WTC11 (cell line): Measurements from ENCODE around the gene L1CAM. TPM values are rescaled to one million over a fixed set of nuclear protein-coding genes. Genes with fewer than 3 reads are reported as not detected.

Experiments
- ATAC-seq: fragments of 200-7000 bp; cut with Tn5 transposase; 2 replicates; pipeline ENCODE4 v1.10.0; 2021; ENCODE audit warnings: mild to moderate bottlenecking, moderate library complexity
- CTCF ChIA-PET: fragments of 300-600 bp; sonication (Branson Sonifier 250); formaldehyde crosslinking; loops from one replicate; lab custom pipeline; 2021; ENCODE audit warnings: antibody characterized with exemption; lab: Charles Lee
- POLR2A ChIA-PET: fragments of 350-600 bp; sonication (Branson Sonifier 250); formaldehyde crosslinking; loops from one replicate; lab custom pipeline; 2021; ENCODE audit warnings: antibody characterized with exemption; lab: Charles Lee
- DNase-seq: peaks from one replicate; pipeline ENCODE4 v3.0.0; 2021; ENCODE audit warnings: low spot score
- H3K27ac Mint-ChIP-seq: 2 replicates; pipeline ENCODE4 v1.8.0; 2021; ENCODE audit warnings: mixed read lengths
- H3K27me3 Mint-ChIP-seq: 2 replicates; pipeline ENCODE4 v1.8.0; 2021; ENCODE audit warnings: low read depth, mild to moderate bottlenecking, moderate library complexity, mixed read lengths
- H3K36me3 Mint-ChIP-seq: 2 replicates; pipeline ENCODE4 v1.8.0; 2021; ENCODE audit warnings: mixed read lengths
- H3K4me1 Mint-ChIP-seq: 2 replicates; pipeline ENCODE4 v1.8.0; 2022; ENCODE audit warnings: mixed read lengths
- H3K4me3 Mint-ChIP-seq: 2 replicates; pipeline ENCODE4 v1.8.0; 2021; ENCODE audit warnings: mild to moderate bottlenecking, moderate library complexity, mixed read lengths
- H3K9me3 Mint-ChIP-seq: 2 replicates; pipeline ENCODE4 v1.8.0; 2021; ENCODE audit warnings: mixed read lengths
- ARID4B ChIP-seq: sonication (generic); formaldehyde crosslinking; IDR thresholded peaks from 2 replicates; pipeline ENCODE4 v1.8.0; 2023; ENCODE audit warnings: missing genetic modification reagents, mild to moderate bottlenecking, borderline replicate concordance
- CBFB ChIP-seq: sonication (generic); formaldehyde crosslinking; IDR thresholded peaks from 2 replicates; pipeline ENCODE4 v1.8.1; 2022; ENCODE audit warnings: mild to moderate bottlenecking, low read depth, missing genetic modification reagents
- FOXK1 ChIP-seq: sonication (generic); formaldehyde crosslinking; IDR thresholded peaks from 2 replicates; pipeline ENCODE4 v1.8.0; 2022; ENCODE audit warnings: mild to moderate bottlenecking, moderate library complexity, missing genetic modification reagents
- IRF1 ChIP-seq: sonication (generic); formaldehyde crosslinking; IDR thresholded peaks from 2 replicates; pipeline ENCODE4 v1.8.0; 2023; ENCODE audit warnings: missing genetic modification reagents
- KAT7 ChIP-seq: sonication (generic); formaldehyde crosslinking; IDR thresholded peaks from 2 replicates; pipeline ENCODE4 v1.8.1; 2023; ENCODE audit warnings: missing genetic modification reagents, mild to moderate bottlenecking, borderline replicate concordance
- SMAD4 ChIP-seq: sonication (generic); formaldehyde crosslinking; IDR thresholded peaks from 2 replicates; pipeline ENCODE4 v1.8.0; 2022; ENCODE audit warnings: mild to moderate bottlenecking, missing genetic modification reagents
- STAT6 ChIP-seq: sonication (generic); formaldehyde crosslinking; conservative IDR thresholded peaks from 2 replicates; pipeline ENCODE4 v1.8.1; 2023; ENCODE audit warnings: mild to moderate bottlenecking, low read depth, missing genetic modification reagents, moderate library complexity
- ZBTB21 ChIP-seq: sonication (generic); formaldehyde crosslinking; IDR thresholded peaks from 2 replicates; pipeline ENCODE4 v1.8.1; 2023; ENCODE audit warnings: mild to moderate bottlenecking, missing genetic modification reagents, borderline replicate concordance
- ZNF219 ChIP-seq: sonication (generic); formaldehyde crosslinking; IDR thresholded peaks from 2 replicates; pipeline ENCODE4 v1.8.0; 2023; ENCODE audit warnings: missing genetic modification reagents, mild to moderate bottlenecking, borderline replicate concordance
- ZNF317 ChIP-seq: sonication (generic); formaldehyde crosslinking; IDR thresholded peaks from 2 replicates; pipeline ENCODE4 v1.8.1; 2023; ENCODE audit warnings: low read depth, mild to moderate bottlenecking, moderate library complexity, missing genetic modification reagents, borderline replicate concordance
- total RNA-seq: library from RNA; stranded (reverse); gene quantifications from 3 replicates; pipeline ENCODE4 v1.2.3, GENCODE V29; 2021
- TF ChIP-seq, protein P1 (sequence below): sonication (generic); formaldehyde crosslinking; IDR thresholded peaks from 2 replicates; pipeline ENCODE4 v1.8.0; 2022; ENCODE audit warnings: mild to moderate bottlenecking, missing genetic modification reagents
- TF ChIP-seq, protein P2 (sequence below): sonication (generic); formaldehyde crosslinking; IDR thresholded peaks from 2 replicates; pipeline ENCODE4 v1.8.0; 2022; ENCODE audit warnings: mild to moderate bottlenecking, missing genetic modification reagents
- TF ChIP-seq, protein P3 (sequence below): sonication (generic); formaldehyde crosslinking; IDR thresholded peaks from 2 replicates; pipeline ENCODE4 v1.8.0; 2022; ENCODE audit warnings: mild to moderate bottlenecking, missing genetic modification reagents
- TF ChIP-seq, protein P4 (sequence below): fragments of 250-450 bp; sonication (Bioruptor Pico); IDR thresholded peaks from 2 replicates; pipeline ENCODE4 v1.9.0; 2021; ENCODE audit warnings: mild to moderate bottlenecking, borderline replicate concordance

L1CAM gene
- total RNA-seq, 1 experiment from 2014 or later = 40.2 TPM

- TF ChIP-seq, protein P1, sequence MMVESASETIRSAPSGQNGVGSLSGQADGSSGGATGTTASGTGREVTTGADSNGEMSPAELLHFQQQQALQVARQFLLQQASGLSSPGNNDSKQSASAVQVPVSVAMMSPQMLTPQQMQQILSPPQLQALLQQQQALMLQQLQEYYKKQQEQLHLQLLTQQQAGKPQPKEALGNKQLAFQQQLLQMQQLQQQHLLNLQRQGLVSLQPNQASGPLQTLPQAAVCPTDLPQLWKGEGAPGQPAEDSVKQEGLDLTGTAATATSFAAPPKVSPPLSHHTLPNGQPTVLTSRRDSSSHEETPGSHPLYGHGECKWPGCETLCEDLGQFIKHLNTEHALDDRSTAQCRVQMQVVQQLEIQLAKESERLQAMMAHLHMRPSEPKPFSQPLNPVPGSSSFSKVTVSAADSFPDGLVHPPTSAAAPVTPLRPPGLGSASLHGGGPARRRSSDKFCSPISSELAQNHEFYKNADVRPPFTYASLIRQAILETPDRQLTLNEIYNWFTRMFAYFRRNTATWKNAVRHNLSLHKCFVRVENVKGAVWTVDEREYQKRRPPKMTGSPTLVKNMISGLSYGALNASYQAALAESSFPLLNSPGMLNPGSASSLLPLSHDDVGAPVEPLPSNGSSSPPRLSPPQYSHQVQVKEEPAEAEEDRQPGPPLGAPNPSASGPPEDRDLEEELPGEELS (CRISPR knock-in tag) = no peak
- TF ChIP-seq, protein P2, sequence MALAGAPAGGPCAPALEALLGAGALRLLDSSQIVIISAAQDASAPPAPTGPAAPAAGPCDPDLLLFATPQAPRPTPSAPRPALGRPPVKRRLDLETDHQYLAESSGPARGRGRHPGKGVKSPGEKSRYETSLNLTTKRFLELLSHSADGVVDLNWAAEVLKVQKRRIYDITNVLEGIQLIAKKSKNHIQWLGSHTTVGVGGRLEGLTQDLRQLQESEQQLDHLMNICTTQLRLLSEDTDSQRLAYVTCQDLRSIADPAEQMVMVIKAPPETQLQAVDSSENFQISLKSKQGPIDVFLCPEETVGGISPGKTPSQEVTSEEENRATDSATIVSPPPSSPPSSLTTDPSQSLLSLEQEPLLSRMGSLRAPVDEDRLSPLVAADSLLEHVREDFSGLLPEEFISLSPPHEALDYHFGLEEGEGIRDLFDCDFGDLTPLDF (CRISPR knock-in tag) = no peak
- no peak for TF ChIP-seq ZNF219 (CRISPR knock-in tag)
Observed at GRCh38 chrX:153927672-153927921, 41.6 kb upstream of the L1CAM start (continued).

GRCh38 chrX:153926858-153927671 is 41.1 kb upstream of the L1CAM start:
- ChIA-PET CTCF (interaction anchor here (1.2 to 6.9 kb wide), 5 partner anchors 8 to 48 kb away, joined by 5 to 116 read pairs (median 6); partner anchors contain the start of genes NAA10 and RENBP), POLR2A (interaction anchor here (0.8 to 2.0 kb wide), 8 partner anchors 8 to 200 kb away, joined by 3 to 8 read pairs (median 5); partner anchors contain the start of gene RENBP)
- no peak for TF ChIP-seq ZNF317 (CRISPR knock-in tag)
- TF ChIP-seq, protein P3, sequence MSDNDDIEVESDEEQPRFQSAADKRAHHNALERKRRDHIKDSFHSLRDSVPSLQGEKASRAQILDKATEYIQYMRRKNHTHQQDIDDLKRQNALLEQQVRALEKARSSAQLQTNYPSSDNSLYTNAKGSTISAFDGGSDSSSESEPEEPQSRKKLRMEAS (CRISPR knock-in tag) = no peak
- no peak for TF ChIP-seq CBFB (CRISPR knock-in tag)
- TF ChIP-seq FOXK1 (CRISPR knock-in tag) = no peak
- ATAC-seq (no peak), DNase-seq (peak; percentile 43)
- Mint-ChIP-seq H3K4me1 (peaks cover 28% of the 10 kb centered on the region), H3K4me3 (peak overlapping the region; percentile 79), H3K36me3 (peaks cover 6% of the 10 kb centered on the region), H3K27ac (peak overlapping the region; percentile 78), H3K27me3 (no peaks in the 10 kb centered on the region), H3K9me3 (no peaks in the 10 kb centered on the region)

DNA sequence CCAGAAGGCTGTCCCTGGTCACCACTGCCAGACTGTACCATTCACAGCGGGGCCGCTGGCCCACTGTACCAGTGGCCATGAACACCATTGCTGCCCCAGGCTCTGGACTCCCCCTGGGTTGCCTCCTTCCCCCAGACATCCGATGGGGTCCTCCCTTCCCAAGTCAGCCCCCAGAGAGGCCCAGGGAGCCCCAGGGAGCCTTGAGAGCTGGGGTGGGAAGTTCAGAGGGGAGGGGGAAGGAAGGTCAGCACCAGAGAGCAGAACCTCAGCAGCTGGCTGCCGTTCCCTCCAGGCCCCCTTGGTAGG is 40.5 kb upstream of the L1CAM start:
- POLR2A ChIA-PET = interaction anchor here (0.8 to 1.7 kb wide), 7 partner anchors 9 to 200 kb away, joined by 3 to 8 read pairs (median 4); no protein-coding TSS in a partner anchor
- ATAC-seq (no peak), DNase-seq (no peak)
- H3K4me3 Mint-ChIP-seq = peak overlapping the region; percentile 79
- H3K36me3 Mint-ChIP-seq = peaks cover 2% of the 10 kb centered on the region
- H3K9me3 Mint-ChIP-seq = no peaks in the 10 kb centered on the region
- no peaks in the 10 kb centered on the region for H3K27me3 Mint-ChIP-seq
- peaks cover 28% of the 10 kb centered on the region for H3K4me1 Mint-ChIP-seq
- CTCF ChIA-PET = interaction anchor here (1.1 to 6.9 kb wide), 7 partner anchors 9 to 200 kb away, joined by 3 to 116 read pairs (median 6); partner anchors contain the start of genes NAA10 and RENBP
- TF ChIP-seq KAT7 (CRISPR knock-in tag) (no peak), STAT6 (no peak), IRF1 (CRISPR knock-in tag) (no peak), SMAD4 (CRISPR knock-in tag) (no peak), ZNF317 (CRISPR knock-in tag) (no peak), ARID4B (CRISPR knock-in tag) (no peak), ZBTB21 (no peak)
- TF ChIP-seq, protein P4, sequence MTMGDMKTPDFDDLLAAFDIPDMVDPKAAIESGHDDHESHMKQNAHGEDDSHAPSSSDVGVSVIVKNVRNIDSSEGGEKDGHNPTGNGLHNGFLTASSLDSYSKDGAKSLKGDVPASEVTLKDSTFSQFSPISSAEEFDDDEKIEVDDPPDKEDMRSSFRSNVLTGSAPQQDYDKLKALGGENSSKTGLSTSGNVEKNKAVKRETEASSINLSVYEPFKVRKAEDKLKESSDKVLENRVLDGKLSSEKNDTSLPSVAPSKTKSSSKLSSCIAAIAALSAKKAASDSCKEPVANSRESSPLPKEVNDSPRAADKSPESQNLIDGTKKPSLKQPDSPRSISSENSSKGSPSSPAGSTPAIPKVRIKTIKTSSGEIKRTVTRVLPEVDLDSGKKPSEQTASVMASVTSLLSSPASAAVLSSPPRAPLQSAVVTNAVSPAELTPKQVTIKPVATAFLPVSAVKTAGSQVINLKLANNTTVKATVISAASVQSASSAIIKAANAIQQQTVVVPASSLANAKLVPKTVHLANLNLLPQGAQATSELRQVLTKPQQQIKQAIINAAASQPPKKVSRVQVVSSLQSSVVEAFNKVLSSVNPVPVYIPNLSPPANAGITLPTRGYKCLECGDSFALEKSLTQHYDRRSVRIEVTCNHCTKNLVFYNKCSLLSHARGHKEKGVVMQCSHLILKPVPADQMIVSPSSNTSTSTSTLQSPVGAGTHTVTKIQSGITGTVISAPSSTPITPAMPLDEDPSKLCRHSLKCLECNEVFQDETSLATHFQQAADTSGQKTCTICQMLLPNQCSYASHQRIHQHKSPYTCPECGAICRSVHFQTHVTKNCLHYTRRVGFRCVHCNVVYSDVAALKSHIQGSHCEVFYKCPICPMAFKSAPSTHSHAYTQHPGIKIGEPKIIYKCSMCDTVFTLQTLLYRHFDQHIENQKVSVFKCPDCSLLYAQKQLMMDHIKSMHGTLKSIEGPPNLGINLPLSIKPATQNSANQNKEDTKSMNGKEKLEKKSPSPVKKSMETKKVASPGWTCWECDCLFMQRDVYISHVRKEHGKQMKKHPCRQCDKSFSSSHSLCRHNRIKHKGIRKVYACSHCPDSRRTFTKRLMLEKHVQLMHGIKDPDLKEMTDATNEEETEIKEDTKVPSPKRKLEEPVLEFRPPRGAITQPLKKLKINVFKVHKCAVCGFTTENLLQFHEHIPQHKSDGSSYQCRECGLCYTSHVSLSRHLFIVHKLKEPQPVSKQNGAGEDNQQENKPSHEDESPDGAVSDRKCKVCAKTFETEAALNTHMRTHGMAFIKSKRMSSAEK (CRISPR knock-in tag) = no peak
- H3K27ac Mint-ChIP-seq = 0 out of 2 replicates have a peak overlapping the region, but pooled peaks have one; percentile 45
